ENCODE results near the gene EFNA4.

The EFNA4 gene
- 1.4 to 5.2 (median 4.1) reads per million in 3 experiments for total RNA-seq

GRCh38 chr1:155063550-155064110 is at the start of gene EFNA4:
TSS of gene EFNA4 (plus strand) at chr1:155063740. CDS start at chr1:155063824, 84 bp downstream.
- DNase-seq: peak; percentile 82

- DNase-seq: no peak
Observed at GRCh38 chr1:155014709-155015508, 48.6 kb upstream of the EFNA4 start.

GRCh38 chr1:155015527-155016230 is 47.9 kb upstream of the EFNA4 start:
- no peak for DNase-seq

GRCh38 chr1:155016231-155016831 is 47.2 kb upstream of the EFNA4 start:
- no peak for DNase-seq

GRCh38 chr1:155017041-155017945 is 46.2 kb upstream of the EFNA4 start:
- DNase-seq: peak; percentile 88

GRCh38 chr1:155017946-155018316 is 45.6 kb upstream of the EFNA4 start:
- no peak for DNase-seq

GRCh38 chr1:155018617-155019348 is 44.8 kb upstream of the EFNA4 start:
- DNase-seq: no peak

- DNase-seq: no peak
Observed at GRCh38 chr1:155019377-155020245, 43.9 kb upstream of the EFNA4 start.

GRCh38 chr1:155022136-155022926 is 41.2 kb upstream of the EFNA4 start:
- no peak for DNase-seq

GRCh38 chr1:155022927-155023236 is 40.7 kb upstream of the EFNA4 start:
- DNase-seq: no peak

GRCh38 chr1:155023627-155024026 is 39.9 kb upstream of the EFNA4 start:
- DNase-seq: no peak

GRCh38 chr1:155024315-155024714 is 39.2 kb upstream of the EFNA4 start:
- DNase-seq: no peak

GRCh38 chr1:155026154-155026553 is 37.4 kb upstream of the EFNA4 start:
- DNase-seq: no peak

- no peak for DNase-seq
Observed at GRCh38 chr1:155026588-155026987, 37.0 kb upstream of the EFNA4 start.

GRCh38 chr1:155029513-155030242 is 33.9 kb upstream of the EFNA4 start:
- DNase-seq: no peak

- no peak for DNase-seq
Observed at GRCh38 chr1:155030243-155030795, 33.2 kb upstream of the EFNA4 start.

GRCh38 chr1:155030899-155031298 is 32.6 kb upstream of the EFNA4 start:
- DNase-seq: no peak

- no peak for DNase-seq
Observed at GRCh38 chr1:155032886-155033285, 30.7 kb upstream of the EFNA4 start.

- no peak for DNase-seq
Observed at GRCh38 chr1:155033524-155033923, 30.0 kb upstream of the EFNA4 start, which contains the start of the genes DCST1 and DCST2. TSS of gene DCST1 (plus strand) at chr1:155033824. CDS start at chr1:155034037, 213 bp downstream. TSS of gene DCST2 (minus strand) at chr1:155033781. CDS start at chr1:155033701, 80 bp downstream.
